HG02642 (cell line): Measurements from ENCODE around the gene NHS.

Experiments used
- ATAC-seq: cut with Tn5 transposase; IDR thresholded peaks from one replicate; pipeline ENCODE4 v1.9.1; 2021; ENCODE audit warnings: mild to moderate bottlenecking; ENCODE audit not compliant: unreplicated experiment, poor library complexity

NHS gene

GRCh38 chrX:17605676-17606075, 230.7 kb downstream of the NHS start:
- no peak for ATAC-seq

GRCh38 chrX:17606231-17606630, 231.2 kb downstream of the NHS start:
- ATAC-seq = no peak

GRCh38 chrX:17608888-17609287, 233.9 kb downstream of the NHS start:
- no peak for ATAC-seq

GRCh38 chrX:17610788-17611187, 235.8 kb downstream of the NHS start:
- no peak for ATAC-seq

GRCh38 chrX:17613979-17614588, 239.1 kb downstream of the NHS start:
- ATAC-seq = no peak

- ATAC-seq = no peak
Measured at GRCh38 chrX:17616936-17617335, 241.9 kb downstream of the NHS start.

- ATAC-seq = no peak
Measured at GRCh38 chrX:17617806-17618205, 242.8 kb downstream of the NHS start.

GRCh38 chrX:17621566-17622270, 246.7 kb downstream of the NHS start:
- no peak for ATAC-seq

- no peak for ATAC-seq
Measured at GRCh38 chrX:17622331-17622730, 247.3 kb downstream of the NHS start.

- no peak for ATAC-seq
Measured at GRCh38 chrX:17623750-17624149, 248.8 kb downstream of the NHS start.

GRCh38 chrX:17627026-17627425, 252.0 kb downstream of the NHS start:
- no peak for ATAC-seq

GRCh38 chrX:17628976-17629375, 254.0 kb downstream of the NHS start:
- ATAC-seq = no peak

GRCh38 chrX:17629519-17629918, 254.5 kb downstream of the NHS start:
- ATAC-seq = no peak

GRCh38 chrX:17631647-17632046, 256.6 kb downstream of the NHS start:
- no peak for ATAC-seq

GRCh38 chrX:17632942-17633341, 257.9 kb downstream of the NHS start:
- ATAC-seq = no peak

GRCh38 chrX:17633546-17633945, 258.5 kb downstream of the NHS start:
- ATAC-seq = no peak

- no peak for ATAC-seq
Measured at GRCh38 chrX:17634542-17635207, 259.7 kb downstream of the NHS start.

- no peak for ATAC-seq
Measured at GRCh38 chrX:17635231-17635630, 260.2 kb downstream of the NHS start.

GRCh38 chrX:17637235-17637634, 262.2 kb downstream of the NHS start:
- no peak for ATAC-seq

GRCh38 chrX:17638731-17639130, 263.7 kb downstream of the NHS start:
- ATAC-seq = no peak

GRCh38 chrX:17642891-17643290, 267.9 kb downstream of the NHS start:
- ATAC-seq = no peak

- ATAC-seq = no peak
Measured at GRCh38 chrX:17643528-17643927, 268.5 kb downstream of the NHS start.
